HepG2 (cell line): ENCODE data around the gene HPCAL1. TPM values are rescaled to one million over a fixed set of nuclear protein-coding genes. Genes with fewer than 3 reads are reported as not detected.

Source experiments
- BCL6 ChIP-seq: IDR thresholded peaks from 2 replicates; pipeline ENCODE4 v1.6.1; 2016; ENCODE audit warnings: missing genetic modification reagents, missing compliant biosample characterization
- CREM ChIP-seq, 2 experiments: sonication (generic) in 1 of 2; formaldehyde crosslinking in 1 of 2; IDR thresholded peaks; 2 replicates each; pipeline versions ENCODE4 v1.4.0 to v1.6.1; 2016 to 2020; ENCODE audit warnings: antibody characterized with exemption in 1 of 2, mild to moderate bottlenecking in 1 of 2, missing genetic modification reagents in 1 of 2
- HDAC1 ChIP-seq: sonication (generic); formaldehyde crosslinking; IDR thresholded peaks from 2 replicates; pipeline ENCODE4 v1.5.1; 2020; ENCODE audit warnings: mild to moderate bottlenecking, missing genetic modification reagents
- HMG20A ChIP-seq: IDR thresholded peaks from 2 replicates; pipeline ENCODE4 v1.6.1; 2016; ENCODE audit warnings: borderline replicate concordance
- HNRNPH1 ChIP-seq: fragments of 200-400 bp; formaldehyde crosslinking; optimal IDR thresholded peaks from 2 replicates; pipeline ENCODE3; 2017; ENCODE audit warnings: mild to moderate bottlenecking, low read depth, low read length
- MBD4 ChIP-seq: IDR thresholded peaks from 2 replicates; pipeline ENCODE4 v1.6.1; 2012; ENCODE audit warnings: low read length, inconsistent platforms, borderline replicate concordance
- RFXANK ChIP-seq: IDR thresholded peaks from 2 replicates; pipeline ENCODE4 v1.6.1; 2016
- RXRB ChIP-seq: IDR thresholded peaks from 2 replicates; pipeline ENCODE4 v1.6.1; 2016; ENCODE audit warnings: borderline replicate concordance, missing genetic modification reagents, missing compliant biosample characterization
- SP5 ChIP-seq: IDR thresholded peaks from 2 replicates; pipeline ENCODE4 v1.6.1; 2016; ENCODE audit warnings: low read depth, borderline replicate concordance
- SPEN ChIP-seq: sonication (generic); formaldehyde crosslinking; IDR thresholded peaks from 2 replicates; pipeline ENCODE4 v1.5.1; 2020; ENCODE audit warnings: low read depth, mild to moderate bottlenecking, missing genetic modification reagents
- SRSF1 ChIP-seq: fragments of 200-400 bp; formaldehyde crosslinking; optimal IDR thresholded peaks from 2 replicates; pipeline ENCODE3; 2017; ENCODE audit warnings: mild to moderate bottlenecking, low read depth, low read length, moderate library complexity
- TP53 ChIP-seq: sonication (generic); formaldehyde crosslinking; conservative IDR thresholded peaks from 2 replicates; pipeline ENCODE4 v1.4.0; 2020; ENCODE audit warnings: missing genetic modification reagents
- ZNF180 ChIP-seq: sonication (generic); formaldehyde crosslinking; IDR thresholded peaks from 2 replicates; pipeline ENCODE4 v1.4.0; 2020; ENCODE audit warnings: low read depth, missing genetic modification reagents, borderline replicate concordance
- ZNF24 ChIP-seq: fragments of 450-650 bp; IDR thresholded peaks from 2 replicates; pipeline ENCODE4 v1.6.1; 2017; ENCODE audit warnings: antibody characterized with exemption, mild to moderate bottlenecking
- ZNF383 ChIP-seq: sonication (generic); formaldehyde crosslinking; IDR thresholded peaks from 2 replicates; pipeline ENCODE4 v1.4.0; 2020; ENCODE audit warnings: missing genetic modification reagents, mild to moderate bottlenecking, borderline replicate concordance
- ZNF496 ChIP-seq: sonication (generic); formaldehyde crosslinking; IDR thresholded peaks from 2 replicates; pipeline ENCODE4 v1.8.1; 2023; ENCODE audit warnings: mild to moderate bottlenecking, moderate library complexity, missing genetic modification reagents; ENCODE audit not compliant: insufficient replicate concordance
- ZNF563 ChIP-seq: sonication (generic); formaldehyde crosslinking; IDR thresholded peaks from 2 replicates; pipeline ENCODE4 v1.8.0; 2022; ENCODE audit warnings: mild to moderate bottlenecking, moderate library complexity, missing genetic modification reagents
- ZNF670 ChIP-seq: sonication (generic); formaldehyde crosslinking; IDR thresholded peaks from 2 replicates; pipeline ENCODE4 v1.8.0; 2022; ENCODE audit warnings: mild to moderate bottlenecking, missing genetic modification reagents, borderline replicate concordance
- ZNF703 ChIP-seq: sonication (generic); formaldehyde crosslinking; IDR thresholded peaks from 2 replicates; pipeline ENCODE4 v1.5.1; 2020; ENCODE audit warnings: missing genetic modification reagents, mild to moderate bottlenecking, moderate library complexity, borderline replicate concordance
- ZSCAN9 ChIP-seq: IDR thresholded peaks from 2 replicates; pipeline ENCODE4 v1.6.1; 2016; ENCODE audit warnings: borderline replicate concordance
- polyA plus RNA-seq, 8 experiments: library from polyadenylated mRNA; depleted of rRNA in 3 of 8; stranded (reverse) in 7 of 8; unstranded in 1 of 8; fragments of >200 nt; fragmentation: Illumina TruSeq in 4 of 8; extraction: Trizol in 4 of 8; gene quantifications; 2 replicates each; pipeline versions ENCODE4 v1.2.1 to v1.2.3, GENCODE V29; 2011 to 2016; ENCODE audit warnings: low read depth in 4 of 8, missing spikeins in 1 of 8, mixed read lengths in 1 of 8; ENCODE audit not compliant: insufficient read depth in 1 of 8
- total RNA-seq, 5 experiments: library from RNA; depleted of rRNA; stranded (reverse); fragments of >200 nt; fragmentation: Illumina TruSeq; extraction: Trizol; gene quantifications; 2 replicates each; pipeline ENCODE4 v1.2.3, GENCODE V29; 2016; ENCODE audit warnings: low read depth in 1 of 5
- TF ChIP-seq, protein P1 (sequence below): sonication (generic); formaldehyde crosslinking; IDR thresholded peaks from 2 replicates; pipeline ENCODE4 v1.4.0; 2020; ENCODE audit warnings: missing genetic modification reagents, low read depth, mild to moderate bottlenecking, borderline replicate concordance
- TF ChIP-seq, protein P2 (sequence below): sonication (generic); formaldehyde crosslinking; IDR thresholded peaks from 2 replicates; pipeline ENCODE4 v1.8.0; 2022; ENCODE audit warnings: missing genetic modification reagents, mild to moderate bottlenecking, moderate library complexity, borderline replicate concordance
- TF ChIP-seq, protein P3 (sequence below): sonication (generic); formaldehyde crosslinking; IDR thresholded peaks from 2 replicates; pipeline ENCODE4 v1.9.0; 2022; ENCODE audit warnings: low read depth, missing genetic modification reagents
- TF ChIP-seq, protein P4 (sequence below): IDR thresholded peaks from 2 replicates; pipeline ENCODE4 v1.6.1; 2016
- TF ChIP-seq, protein P5 (sequence below): sonication (generic); formaldehyde crosslinking; IDR thresholded peaks from 2 replicates; pipeline ENCODE4 v1.4.0; 2020; ENCODE audit warnings: missing genetic modification reagents

HPCAL1 gene
- total and polyA plus RNA-seq, 2 of the 13 experiments (the other 11 are each of a cell fraction or from before 2014, with no cell fraction given) = 29.5 to 29.9 TPM

DNA sequence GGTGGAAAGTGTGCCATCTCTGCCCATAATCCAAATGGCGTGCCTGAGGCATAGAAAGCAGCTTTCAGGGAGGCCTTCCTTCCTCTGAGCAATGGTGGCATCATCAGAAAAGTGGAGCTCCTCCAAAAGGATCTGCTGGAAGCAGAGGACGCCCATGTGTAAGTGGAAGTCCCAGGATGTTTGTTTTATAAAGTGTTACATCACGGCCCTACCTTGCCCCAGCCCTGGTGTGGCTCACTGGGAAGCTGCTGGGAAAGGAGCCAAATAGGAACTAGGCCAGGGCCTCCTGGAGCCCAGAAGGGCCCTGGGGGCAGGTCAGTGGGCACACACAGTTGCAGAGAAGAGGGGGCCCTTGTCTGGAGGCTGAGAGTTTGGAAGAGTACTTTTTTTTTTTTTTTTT is 149.6 kb downstream of the HPCAL1 start (continued):
- TF ChIP-seq BCL6 (CRISPR knock-in tag) = peak; percentile 60; the same call in 1 of the 2 replicates
- TF ChIP-seq ZNF180 (CRISPR knock-in tag) = no peak
- TF ChIP-seq ZNF383 (CRISPR knock-in tag) = no peak
- TF ChIP-seq CREM (IDR thresholded peaks at IDR 0.05) = 0 out of 2 replicates have a peak, but pooled peaks have one; percentile 30
- no peak for TF ChIP-seq CREM (CRISPR knock-in tag; IDR thresholded peaks at IDR 0.05)
- TF ChIP-seq ZNF563 (CRISPR knock-in tag) = no peak; the same call in 1 of the 2 replicates
- TF ChIP-seq HNRNPH1 = no peak
- TF ChIP-seq SP5 = 0 out of 2 replicates have a peak, but pooled peaks have one; percentile 29
- TF ChIP-seq, protein P1, sequence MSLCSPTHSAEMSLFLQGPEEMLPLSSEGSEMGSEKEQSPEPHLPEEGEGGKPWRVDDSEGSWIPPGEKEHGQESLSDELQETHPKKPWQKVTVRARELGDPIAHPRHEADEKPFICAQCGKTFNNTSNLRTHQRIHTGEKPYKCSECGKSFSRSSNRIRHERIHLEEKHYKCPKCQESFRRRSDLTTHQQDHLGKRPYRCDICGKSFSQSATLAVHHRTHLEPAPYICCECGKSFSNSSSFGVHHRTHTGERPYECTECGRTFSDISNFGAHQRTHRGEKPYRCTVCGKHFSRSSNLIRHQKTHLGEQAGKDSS (CRISPR knock-in tag) = peak; percentile 25; the same call in 1 of the 2 replicates
- TF ChIP-seq, protein P2, sequence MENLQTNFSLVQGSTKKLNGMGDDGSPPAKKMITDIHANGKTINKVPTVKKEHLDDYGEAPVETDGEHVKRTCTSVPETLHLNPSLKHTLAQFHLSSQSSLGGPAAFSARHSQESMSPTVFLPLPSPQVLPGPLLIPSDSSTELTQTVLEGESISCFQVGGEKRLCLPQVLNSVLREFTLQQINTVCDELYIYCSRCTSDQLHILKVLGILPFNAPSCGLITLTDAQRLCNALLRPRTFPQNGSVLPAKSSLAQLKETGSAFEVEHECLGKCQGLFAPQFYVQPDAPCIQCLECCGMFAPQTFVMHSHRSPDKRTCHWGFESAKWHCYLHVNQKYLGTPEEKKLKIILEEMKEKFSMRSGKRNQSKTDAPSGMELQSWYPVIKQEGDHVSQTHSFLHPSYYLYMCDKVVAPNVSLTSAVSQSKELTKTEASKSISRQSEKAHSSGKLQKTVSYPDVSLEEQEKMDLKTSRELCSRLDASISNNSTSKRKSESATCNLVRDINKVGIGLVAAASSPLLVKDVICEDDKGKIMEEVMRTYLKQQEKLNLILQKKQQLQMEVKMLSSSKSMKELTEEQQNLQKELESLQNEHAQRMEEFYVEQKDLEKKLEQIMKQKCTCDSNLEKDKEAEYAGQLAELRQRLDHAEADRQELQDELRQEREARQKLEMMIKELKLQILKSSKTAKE (CRISPR knock-in tag) = no peak
- TF ChIP-seq, protein P3, sequence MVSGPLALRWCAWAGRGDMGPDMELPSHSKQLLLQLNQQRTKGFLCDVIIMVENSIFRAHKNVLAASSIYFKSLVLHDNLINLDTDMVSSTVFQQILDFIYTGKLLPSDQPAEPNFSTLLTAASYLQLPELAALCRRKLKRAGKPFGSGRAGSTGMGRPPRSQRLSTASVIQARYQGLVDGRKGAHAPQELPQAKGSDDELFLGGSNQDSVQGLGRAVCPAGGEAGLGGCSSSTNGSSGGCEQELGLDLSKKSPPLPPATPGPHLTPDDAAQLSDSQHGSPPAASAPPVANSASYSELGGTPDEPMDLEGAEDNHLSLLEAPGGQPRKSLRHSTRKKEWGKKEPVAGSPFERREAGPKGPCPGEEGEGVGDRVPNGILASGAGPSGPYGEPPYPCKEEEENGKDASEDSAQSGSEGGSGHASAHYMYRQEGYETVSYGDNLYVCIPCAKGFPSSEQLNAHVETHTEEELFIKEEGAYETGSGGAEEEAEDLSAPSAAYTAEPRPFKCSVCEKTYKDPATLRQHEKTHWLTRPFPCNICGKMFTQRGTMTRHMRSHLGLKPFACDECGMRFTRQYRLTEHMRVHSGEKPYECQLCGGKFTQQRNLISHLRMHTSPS (CRISPR knock-in tag) = 0 out of 2 replicates have a peak, but pooled peaks have one; percentile 66
- 0 out of 2 replicates have a peak, but pooled peaks have one; percentile 36 for TF ChIP-seq SPEN (CRISPR knock-in tag)
- no peak for TF ChIP-seq ZNF24
- TF ChIP-seq RFXANK (CRISPR knock-in tag) = no peak
- no peak for TF ChIP-seq ZNF496 (CRISPR knock-in tag)
- no peak for TF ChIP-seq MBD4
- TF ChIP-seq RXRB (CRISPR knock-in tag) = peak; percentile 83
- no peak for TF ChIP-seq SRSF1
- TF ChIP-seq ZNF703 = no peak
- TF ChIP-seq, protein P4, sequence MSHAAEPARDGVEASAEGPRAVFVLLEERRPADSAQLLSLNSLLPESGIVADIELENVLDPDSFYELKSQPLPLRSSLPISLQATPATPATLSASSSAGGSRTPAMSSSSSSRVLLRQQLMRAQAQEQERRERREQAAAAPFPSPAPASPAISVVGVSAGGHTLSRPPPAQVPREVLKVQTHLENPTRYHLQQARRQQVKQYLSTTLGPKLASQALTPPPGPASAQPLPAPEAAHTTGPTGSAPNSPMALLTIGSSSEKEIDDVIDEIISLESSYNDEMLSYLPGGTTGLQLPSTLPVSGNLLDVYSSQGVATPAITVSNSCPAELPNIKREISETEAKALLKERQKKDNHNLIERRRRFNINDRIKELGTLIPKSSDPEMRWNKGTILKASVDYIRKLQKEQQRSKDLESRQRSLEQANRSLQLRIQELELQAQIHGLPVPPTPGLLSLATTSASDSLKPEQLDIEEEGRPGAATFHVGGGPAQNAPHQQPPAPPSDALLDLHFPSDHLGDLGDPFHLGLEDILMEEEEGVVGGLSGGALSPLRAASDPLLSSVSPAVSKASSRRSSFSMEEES = no peak
- no peak for TF ChIP-seq TP53
- TF ChIP-seq HMG20A (CRISPR knock-in tag) = peak; percentile 83
- peak; percentile 59; the same call in 1 of the 2 replicates for TF ChIP-seq ZNF670
- TF ChIP-seq, protein P5, sequence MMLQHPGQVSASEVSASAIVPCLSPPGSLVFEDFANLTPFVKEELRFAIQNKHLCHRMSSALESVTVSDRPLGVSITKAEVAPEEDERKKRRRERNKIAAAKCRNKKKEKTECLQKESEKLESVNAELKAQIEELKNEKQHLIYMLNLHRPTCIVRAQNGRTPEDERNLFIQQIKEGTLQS = peak; percentile 58; the same call in 1 of the 2 replicates
- TF ChIP-seq HDAC1 (CRISPR knock-in tag) = peak; percentile 61; the same call in 1 of the 2 replicates
- 0 out of 2 replicates have a peak, but pooled peaks have one; percentile 53 for TF ChIP-seq ZSCAN9 (CRISPR knock-in tag)
